Liver (tissue), 3 donors: ENCODE data around the gene ARID4B.

Experiments used
- EGR1 ChIP-seq, 2 donors: IDR thresholded peaks; 2 replicates each; pipeline ENCODE4 v1.6.1; 2016 to 2018; ENCODE audit warnings: antibody characterized with exemption in 2 of 2, low read depth in 2 of 2
- FOXA1 ChIP-seq: IDR thresholded peaks from 2 replicates; pipeline ENCODE4 v1.6.1; 2016; ENCODE audit warnings: antibody characterized with exemption
- GABPA ChIP-seq, 2 donors: IDR thresholded peaks in 1 of 2; conservative IDR thresholded peaks in 1 of 2; 2 replicates each; pipeline ENCODE4 v1.6.1; 2016; ENCODE audit warnings: antibody characterized with exemption in 2 of 2, mild to moderate bottlenecking in 1 of 2, moderate library complexity in 1 of 2
- HNF4G ChIP-seq: IDR thresholded peaks from 2 replicates; pipeline ENCODE4 v1.6.1; 2016; ENCODE audit warnings: antibody characterized with exemption
- JUND ChIP-seq, 2 donors: IDR thresholded peaks; 2 replicates each; pipeline ENCODE4 v1.6.1; 2016; ENCODE audit warnings: antibody characterized with exemption in 2 of 2
- RAD21 ChIP-seq, 2 donors: IDR thresholded peaks; 2 replicates each; pipeline ENCODE4 v1.6.1; 2016; ENCODE audit warnings: antibody characterized with exemption in 2 of 2, mild to moderate bottlenecking in 2 of 2
- RXRA ChIP-seq, 2 donors: IDR thresholded peaks; 2 replicates each; pipeline ENCODE4 v1.6.1; 2017 to 2018; ENCODE audit warnings: antibody characterized with exemption in 2 of 2, mild to moderate bottlenecking in 1 of 2
- SP1 ChIP-seq: IDR thresholded peaks from 2 replicates; pipeline ENCODE4 v1.6.1; 2018; ENCODE audit warnings: antibody characterized with exemption, mild to moderate bottlenecking
- TAF1 ChIP-seq: conservative IDR thresholded peaks from 2 replicates; pipeline ENCODE4 v1.6.1; 2016; ENCODE audit warnings: antibody characterized with exemption, mild to moderate bottlenecking
- YY1 ChIP-seq: IDR thresholded peaks from 2 replicates; pipeline ENCODE4 v1.6.1; 2016; ENCODE audit warnings: antibody characterized with exemption, mild to moderate bottlenecking
- TF ChIP-seq, protein P1 (sequence below): fragments of 150-350 bp; IDR thresholded peaks from 2 replicates; pipeline ENCODE4 v1.5.1; 2017; ENCODE audit warnings: improper control_type of control experiment, low read depth, low read length; ENCODE audit not compliant: missing input control
- TF ChIP-seq, protein P2 (sequence below): IDR thresholded peaks from 2 replicates; pipeline ENCODE4 v1.6.1; 2016; ENCODE audit warnings: antibody characterized with exemption
- TF ChIP-seq, protein P3 (sequence below): IDR thresholded peaks from 2 replicates; pipeline ENCODE4 v1.6.1; 2016; ENCODE audit warnings: antibody characterized with exemption, mild to moderate bottlenecking
- TF ChIP-seq, protein P4 (sequence below): IDR thresholded peaks from 2 replicates; pipeline ENCODE4 v1.6.1; 2016; ENCODE audit warnings: antibody characterized with exemption
- donor health status: healthy.
- donor health status: healthy.

DNA sequence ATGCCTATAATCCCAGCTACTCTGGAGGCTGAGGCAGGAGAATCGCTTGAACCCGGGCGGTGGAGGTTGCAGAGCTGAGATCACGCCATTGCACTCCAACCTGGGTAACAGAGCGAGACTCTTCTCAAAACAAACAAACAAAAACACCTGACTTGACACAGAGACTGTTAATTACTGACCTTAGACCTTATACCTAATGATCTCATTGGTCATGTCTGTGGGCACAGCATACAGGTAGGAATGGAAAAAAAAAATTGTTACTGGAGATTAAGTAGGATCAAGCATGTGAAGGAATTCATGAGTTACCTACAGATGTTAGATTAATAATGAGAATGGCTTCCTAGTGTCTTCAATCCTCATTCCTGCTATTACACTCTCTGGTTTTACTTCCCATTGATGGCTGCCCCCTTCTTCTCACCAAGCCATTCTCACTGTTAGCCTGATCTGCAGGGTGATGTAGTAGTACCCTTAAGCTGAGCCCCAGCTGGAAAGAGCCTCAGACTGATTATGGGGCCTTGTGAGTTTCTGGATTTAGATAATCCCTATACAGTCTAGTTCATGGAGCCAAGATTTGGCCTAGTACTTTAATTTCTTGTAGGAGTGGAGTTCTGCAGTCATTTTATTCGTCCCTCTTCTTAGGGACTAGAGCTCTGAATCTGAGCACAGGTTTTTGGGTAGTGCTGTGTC, 48.1 kb upstream of the ARID4B start:
- TF ChIP-seq, protein P1, sequence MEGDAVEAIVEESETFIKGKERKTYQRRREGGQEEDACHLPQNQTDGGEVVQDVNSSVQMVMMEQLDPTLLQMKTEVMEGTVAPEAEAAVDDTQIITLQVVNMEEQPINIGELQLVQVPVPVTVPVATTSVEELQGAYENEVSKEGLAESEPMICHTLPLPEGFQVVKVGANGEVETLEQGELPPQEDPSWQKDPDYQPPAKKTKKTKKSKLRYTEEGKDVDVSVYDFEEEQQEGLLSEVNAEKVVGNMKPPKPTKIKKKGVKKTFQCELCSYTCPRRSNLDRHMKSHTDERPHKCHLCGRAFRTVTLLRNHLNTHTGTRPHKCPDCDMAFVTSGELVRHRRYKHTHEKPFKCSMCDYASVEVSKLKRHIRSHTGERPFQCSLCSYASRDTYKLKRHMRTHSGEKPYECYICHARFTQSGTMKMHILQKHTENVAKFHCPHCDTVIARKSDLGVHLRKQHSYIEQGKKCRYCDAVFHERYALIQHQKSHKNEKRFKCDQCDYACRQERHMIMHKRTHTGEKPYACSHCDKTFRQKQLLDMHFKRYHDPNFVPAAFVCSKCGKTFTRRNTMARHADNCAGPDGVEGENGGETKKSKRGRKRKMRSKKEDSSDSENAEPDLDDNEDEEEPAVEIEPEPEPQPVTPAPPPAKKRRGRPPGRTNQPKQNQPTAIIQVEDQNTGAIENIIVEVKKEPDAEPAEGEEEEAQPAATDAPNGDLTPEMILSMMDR = no peak
- no peak for TF ChIP-seq SP1
- no peak for TF ChIP-seq JUND (IDR thresholded peaks at IDR 0.05)
- TF ChIP-seq GABPA (IDR thresholded peaks at IDR 0.05 in 1 of 2, conservative IDR thresholded peaks at IDR 0.05 in 1 of 2) = no peak
- TF ChIP-seq EGR1 (IDR thresholded peaks at IDR 0.05; ENCODE audit: low read depth in 2 of 2) = no peak
- TF ChIP-seq HNF4G = no peak
- TF ChIP-seq RAD21 (IDR thresholded peaks at IDR 0.05) = no peak
- TF ChIP-seq YY1 = no peak
- no peak for TF ChIP-seq FOXA1
- TF ChIP-seq, protein P2, sequence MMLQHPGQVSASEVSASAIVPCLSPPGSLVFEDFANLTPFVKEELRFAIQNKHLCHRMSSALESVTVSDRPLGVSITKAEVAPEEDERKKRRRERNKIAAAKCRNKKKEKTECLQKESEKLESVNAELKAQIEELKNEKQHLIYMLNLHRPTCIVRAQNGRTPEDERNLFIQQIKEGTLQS = no peak
- TF ChIP-seq, protein P3, sequence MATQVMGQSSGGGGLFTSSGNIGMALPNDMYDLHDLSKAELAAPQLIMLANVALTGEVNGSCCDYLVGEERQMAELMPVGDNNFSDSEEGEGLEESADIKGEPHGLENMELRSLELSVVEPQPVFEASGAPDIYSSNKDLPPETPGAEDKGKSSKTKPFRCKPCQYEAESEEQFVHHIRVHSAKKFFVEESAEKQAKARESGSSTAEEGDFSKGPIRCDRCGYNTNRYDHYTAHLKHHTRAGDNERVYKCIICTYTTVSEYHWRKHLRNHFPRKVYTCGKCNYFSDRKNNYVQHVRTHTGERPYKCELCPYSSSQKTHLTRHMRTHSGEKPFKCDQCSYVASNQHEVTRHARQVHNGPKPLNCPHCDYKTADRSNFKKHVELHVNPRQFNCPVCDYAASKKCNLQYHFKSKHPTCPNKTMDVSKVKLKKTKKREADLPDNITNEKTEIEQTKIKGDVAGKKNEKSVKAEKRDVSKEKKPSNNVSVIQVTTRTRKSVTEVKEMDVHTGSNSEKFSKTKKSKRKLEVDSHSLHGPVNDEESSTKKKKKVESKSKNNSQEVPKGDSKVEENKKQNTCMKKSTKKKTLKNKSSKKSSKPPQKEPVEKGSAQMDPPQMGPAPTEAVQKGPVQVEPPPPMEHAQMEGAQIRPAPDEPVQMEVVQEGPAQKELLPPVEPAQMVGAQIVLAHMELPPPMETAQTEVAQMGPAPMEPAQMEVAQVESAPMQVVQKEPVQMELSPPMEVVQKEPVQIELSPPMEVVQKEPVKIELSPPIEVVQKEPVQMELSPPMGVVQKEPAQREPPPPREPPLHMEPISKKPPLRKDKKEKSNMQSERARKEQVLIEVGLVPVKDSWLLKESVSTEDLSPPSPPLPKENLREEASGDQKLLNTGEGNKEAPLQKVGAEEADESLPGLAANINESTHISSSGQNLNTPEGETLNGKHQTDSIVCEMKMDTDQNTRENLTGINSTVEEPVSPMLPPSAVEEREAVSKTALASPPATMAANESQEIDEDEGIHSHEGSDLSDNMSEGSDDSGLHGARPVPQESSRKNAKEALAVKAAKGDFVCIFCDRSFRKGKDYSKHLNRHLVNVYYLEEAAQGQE = no peak
- TF ChIP-seq, protein P4, sequence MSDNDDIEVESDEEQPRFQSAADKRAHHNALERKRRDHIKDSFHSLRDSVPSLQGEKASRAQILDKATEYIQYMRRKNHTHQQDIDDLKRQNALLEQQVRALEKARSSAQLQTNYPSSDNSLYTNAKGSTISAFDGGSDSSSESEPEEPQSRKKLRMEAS = no peak
- TF ChIP-seq RXRA (IDR thresholded peaks at IDR 0.05) = no peak
- no peak for TF ChIP-seq TAF1
